ENCODE data around the gene C19orf12. TPM values are rescaled to one million over a fixed set of nuclear protein-coding genes. Genes with fewer than 3 reads are reported as not detected.
"Not testable (repeated sequence)": the region's sequence is repeated elsewhere in the genome, so short reads cannot be mapped to it uniquely, and the experiment has no call there.

The C19orf12 gene
- total RNA-seq, 2 donors from 2014 or later, result 36.1 to 46.4 TPM

GRCh38 chr19:29671393-29672160, 43.5 kb downstream of the C19orf12 start:
- no peak for ATAC-seq (ENCODE audit: insufficient number of reproducible peaks, low FRiP score, low read depth)
- Histone ChIP-seq H3K27ac (peak overlapping the region; percentile 16 to 17), H3K4me1 (ENCODE audit: control insufficient read depth in 1 of 2, low read depth in 2 of 2) (peaks cover 46 to 97% of the 10 kb centered on the region in 2 donors), H3K27me3 (replicated peaks; ENCODE audit: insufficient read depth) (no peaks in the 10 kb centered on the region), H3K9me3 (no peaks in the 10 kb centered on the region), H3K4me3 (peak overlapping the region; percentile 30), H3K36me3 (peaks cover 23% of the 10 kb centered on the region)
- TF ChIP-seq, protein P1, sequence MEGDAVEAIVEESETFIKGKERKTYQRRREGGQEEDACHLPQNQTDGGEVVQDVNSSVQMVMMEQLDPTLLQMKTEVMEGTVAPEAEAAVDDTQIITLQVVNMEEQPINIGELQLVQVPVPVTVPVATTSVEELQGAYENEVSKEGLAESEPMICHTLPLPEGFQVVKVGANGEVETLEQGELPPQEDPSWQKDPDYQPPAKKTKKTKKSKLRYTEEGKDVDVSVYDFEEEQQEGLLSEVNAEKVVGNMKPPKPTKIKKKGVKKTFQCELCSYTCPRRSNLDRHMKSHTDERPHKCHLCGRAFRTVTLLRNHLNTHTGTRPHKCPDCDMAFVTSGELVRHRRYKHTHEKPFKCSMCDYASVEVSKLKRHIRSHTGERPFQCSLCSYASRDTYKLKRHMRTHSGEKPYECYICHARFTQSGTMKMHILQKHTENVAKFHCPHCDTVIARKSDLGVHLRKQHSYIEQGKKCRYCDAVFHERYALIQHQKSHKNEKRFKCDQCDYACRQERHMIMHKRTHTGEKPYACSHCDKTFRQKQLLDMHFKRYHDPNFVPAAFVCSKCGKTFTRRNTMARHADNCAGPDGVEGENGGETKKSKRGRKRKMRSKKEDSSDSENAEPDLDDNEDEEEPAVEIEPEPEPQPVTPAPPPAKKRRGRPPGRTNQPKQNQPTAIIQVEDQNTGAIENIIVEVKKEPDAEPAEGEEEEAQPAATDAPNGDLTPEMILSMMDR (IDR thresholded peaks at IDR 0.05), result peak; percentile 44
- DNase-seq (ENCODE audit: low spot score), result peak; percentile 39

- H3K4me3 ChIP-seq, result peak overlapping the region; percentile 30
- H3K4me1 ChIP-seq (ENCODE audit: control insufficient read depth in 1 of 2, low read depth in 2 of 2), result peaks cover 45 to 92% of the 10 kb centered on the region in 2 donors
- not testable (repeated sequence) for DNase-seq (ENCODE audit: low spot score); H3K27me3 ChIP-seq (replicated peaks; ENCODE audit: insufficient read depth); ATAC-seq (ENCODE audit: insufficient number of reproducible peaks, low FRiP score, low read depth); H3K9me3 ChIP-seq
- H3K36me3 ChIP-seq, result peaks cover 23% of the 10 kb centered on the region
- peak overlapping the region; percentile 16 to 17 for H3K27ac ChIP-seq
These were observed 44.1 kb downstream of the C19orf12 start for GRCh38 chr19:29671026-29671392.

- peaks cover 45 to 84% of the 10 kb centered on the region in 2 donors for H3K4me1 ChIP-seq (ENCODE audit: control insufficient read depth in 1 of 2, low read depth in 2 of 2)
- no peak for ATAC-seq (ENCODE audit: insufficient number of reproducible peaks, low FRiP score, low read depth)
- H3K27me3 ChIP-seq (replicated peaks; ENCODE audit: insufficient read depth), result no peaks in the 10 kb centered on the region
- DNase-seq (ENCODE audit: low spot score), result no peak
- TF ChIP-seq, protein P1 (IDR thresholded peaks at IDR 0.05), result no peak
- H3K27ac ChIP-seq, result peak overlapping the region; percentile 33 to 95
- no peak overlapping the region for H3K4me3 ChIP-seq
- peaks cover 16% of the 10 kb centered on the region for H3K36me3 ChIP-seq
- no peaks in the 10 kb centered on the region for H3K9me3 ChIP-seq
These were observed 44.8 kb downstream of the C19orf12 start for GRCh38 chr19:29670255-29670654.

DNA sequence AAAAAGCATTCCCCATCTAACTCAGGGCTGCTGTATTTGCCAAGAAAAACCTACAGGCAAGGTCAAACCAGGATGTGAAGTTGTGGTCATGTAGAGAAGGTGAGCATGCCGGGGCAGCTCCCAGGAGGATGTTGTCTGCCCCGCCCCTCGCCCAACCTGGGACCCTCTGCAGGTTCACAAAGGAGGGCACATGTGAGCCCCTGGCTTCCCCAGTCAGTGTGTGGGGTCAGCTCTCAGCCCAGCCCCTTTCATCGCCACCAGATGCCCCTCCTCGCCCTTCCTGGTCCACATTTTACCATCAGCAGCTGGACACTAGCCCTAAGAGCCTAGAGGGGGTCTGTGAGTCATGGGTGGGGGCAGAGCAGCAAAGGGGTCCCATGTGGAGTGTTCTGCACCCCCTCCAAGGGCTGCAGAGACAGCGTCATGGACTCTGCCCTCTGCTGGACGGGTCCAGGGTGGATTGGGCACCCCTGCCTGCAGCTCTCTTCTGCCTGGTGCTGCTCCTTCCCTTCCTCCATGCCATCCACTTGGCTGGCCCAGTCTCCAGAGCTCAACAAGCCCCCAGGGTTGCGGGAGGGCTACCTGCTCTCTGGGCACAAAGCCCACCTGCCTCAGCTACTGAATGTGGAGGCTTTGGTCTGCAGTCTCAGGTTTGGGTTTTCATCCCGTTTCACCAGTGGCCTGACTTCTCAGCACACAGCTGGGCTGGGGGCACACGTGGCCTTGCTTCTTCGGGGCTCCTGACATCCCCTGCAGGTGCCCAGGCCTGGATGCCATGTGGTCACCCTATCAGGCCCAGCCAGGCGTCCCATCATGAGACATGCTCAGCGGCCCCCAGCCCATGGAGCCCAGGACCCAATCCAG, 46.1 kb downstream of the C19orf12 start:
- DNase-seq (ENCODE audit: low spot score), result no peak
- peaks cover 55 to 81% of the 10 kb centered on the region in 2 donors for H3K4me1 ChIP-seq (ENCODE audit: control insufficient read depth in 1 of 2, low read depth in 2 of 2)
- no peak for ATAC-seq (ENCODE audit: insufficient number of reproducible peaks, low FRiP score, low read depth)
- H3K27me3 ChIP-seq (replicated peaks; ENCODE audit: insufficient read depth), result no peaks in the 10 kb centered on the region
- H3K4me3 ChIP-seq, result peak overlapping the region; percentile 0
- H3K27ac ChIP-seq, result peak overlapping the region; percentile 95
- peaks cover 3% of the 10 kb centered on the region for H3K36me3 ChIP-seq
- H3K9me3 ChIP-seq, result no peaks in the 10 kb centered on the region
- TF ChIP-seq, protein P1 (IDR thresholded peaks at IDR 0.05), result no peak

DNA sequence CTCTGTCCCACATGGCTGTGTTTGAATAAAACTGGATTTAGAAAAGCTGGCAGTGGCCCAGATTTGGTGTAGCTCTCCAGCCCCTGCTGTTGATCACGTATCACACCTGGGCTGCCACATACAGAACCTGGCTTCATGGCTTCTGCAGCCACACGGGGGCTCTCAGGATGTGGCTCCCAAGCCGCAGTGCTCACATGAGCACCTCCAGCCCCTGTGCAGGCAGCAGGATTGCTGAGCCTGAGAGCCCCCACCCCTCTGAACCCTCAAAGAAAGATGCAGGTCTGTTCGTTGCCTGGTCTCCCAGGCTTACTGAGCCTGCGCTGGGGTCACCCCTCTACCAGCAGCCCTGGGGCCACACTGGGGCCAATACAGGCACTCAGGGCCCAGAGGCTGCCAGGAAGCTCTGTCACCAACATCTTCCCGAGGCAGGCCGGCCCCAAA, 47.1 kb downstream of the C19orf12 start:
- DNase-seq (ENCODE audit: low spot score) (no peak), ATAC-seq (ENCODE audit: insufficient number of reproducible peaks, low FRiP score, low read depth) (no peak)
- Histone ChIP-seq H3K36me3 (no peaks in the 10 kb centered on the region), H3K9me3 (no peaks in the 10 kb centered on the region), H3K27me3 (replicated peaks; ENCODE audit: insufficient read depth) (no peaks in the 10 kb centered on the region), H3K4me3 (no peak overlapping the region), H3K27ac (peak overlapping the region; percentile 95), H3K4me1 (ENCODE audit: control insufficient read depth in 1 of 2, low read depth in 2 of 2) (peaks cover 66 to 82% of the 10 kb centered on the region in 2 donors)
- TF ChIP-seq, protein P1 (IDR thresholded peaks at IDR 0.05), result no peak
